Activated T-cell treated with anti-CD3 and anti-CD28 coated beads, Interleukin-2, amount 50 U/mL, for 48 hours (primary cell): ENCODE data around the gene ESRRB.

Experiments used
- DNase-seq, 2 experiments: peaks; one replicate each; pipeline ENCODE4 v3.0.0-alpha.2; 2020

Gene ESRRB

DNA sequence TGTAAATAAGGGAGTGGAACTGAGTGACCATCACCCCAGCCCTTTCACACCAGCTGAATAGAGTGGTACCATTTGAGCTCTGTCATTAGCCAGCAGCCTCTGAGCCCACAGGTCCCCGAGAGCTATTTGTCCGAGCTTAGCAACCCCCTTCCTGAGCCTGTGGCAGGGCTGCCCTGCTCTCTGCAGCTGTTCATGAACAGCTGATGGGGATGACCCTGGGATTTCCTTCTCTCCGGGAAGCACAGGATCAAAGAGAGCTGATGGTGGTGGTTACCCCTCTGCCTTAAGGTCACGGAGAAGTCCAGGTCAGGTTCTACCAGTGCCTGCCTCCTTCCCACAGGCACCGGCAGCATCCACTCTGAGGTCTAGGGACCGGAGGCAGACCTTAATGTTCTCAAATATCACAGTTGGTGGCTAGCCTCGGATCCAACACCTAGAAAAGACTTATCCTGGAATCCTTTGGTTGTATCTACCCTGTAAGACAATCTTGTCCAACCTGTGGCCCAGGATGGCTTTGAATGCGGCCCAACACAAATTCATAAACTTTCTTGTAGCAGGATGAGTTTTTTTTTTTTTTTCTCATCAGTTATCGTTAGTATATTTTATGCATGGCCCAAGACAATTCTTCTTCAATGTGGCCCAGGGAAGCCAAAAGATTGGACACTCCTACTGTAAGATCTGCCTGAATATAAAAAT lies 81.1 kb downstream of the ESRRB start:
- DNase-seq: no peak

GRCh38 chr14:76457841-76458240 lies 81.9 kb downstream of the ESRRB start:
- no peak for DNase-seq

GRCh38 chr14:76461886-76462285 lies 85.9 kb downstream of the ESRRB start:
- DNase-seq: no peak

GRCh38 chr14:76462330-76462729 lies 86.4 kb downstream of the ESRRB start:
- DNase-seq: no peak

GRCh38 chr14:76463105-76463504 lies 87.2 kb downstream of the ESRRB start:
- no peak for DNase-seq

DNA sequence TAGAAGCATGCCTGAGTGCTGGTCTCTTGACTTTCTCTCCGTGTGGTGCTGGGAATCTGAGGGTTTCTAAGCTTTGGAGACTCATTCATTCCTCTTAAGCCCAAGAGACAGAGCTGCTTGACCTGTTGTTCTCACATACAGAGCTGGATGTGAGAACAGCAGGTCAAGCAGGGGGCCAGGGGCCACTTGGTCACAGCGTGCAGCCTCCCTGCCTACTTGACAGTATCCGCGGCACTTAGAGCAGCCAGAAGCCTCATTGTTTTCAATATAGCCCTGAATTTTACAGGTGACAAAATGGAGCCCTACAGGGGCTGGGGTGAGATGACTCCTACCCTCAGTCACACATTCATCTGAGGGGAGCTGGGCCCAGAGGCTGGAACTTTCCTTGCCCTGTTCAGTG lies 88.9 kb downstream of the ESRRB start:
- no peak for DNase-seq

GRCh38 chr14:76465664-76466063 lies 89.7 kb downstream of the ESRRB start:
- no peak for DNase-seq

GRCh38 chr14:76467711-76468155 lies 91.8 kb downstream of the ESRRB start:
- no peak for DNase-seq

DNA sequence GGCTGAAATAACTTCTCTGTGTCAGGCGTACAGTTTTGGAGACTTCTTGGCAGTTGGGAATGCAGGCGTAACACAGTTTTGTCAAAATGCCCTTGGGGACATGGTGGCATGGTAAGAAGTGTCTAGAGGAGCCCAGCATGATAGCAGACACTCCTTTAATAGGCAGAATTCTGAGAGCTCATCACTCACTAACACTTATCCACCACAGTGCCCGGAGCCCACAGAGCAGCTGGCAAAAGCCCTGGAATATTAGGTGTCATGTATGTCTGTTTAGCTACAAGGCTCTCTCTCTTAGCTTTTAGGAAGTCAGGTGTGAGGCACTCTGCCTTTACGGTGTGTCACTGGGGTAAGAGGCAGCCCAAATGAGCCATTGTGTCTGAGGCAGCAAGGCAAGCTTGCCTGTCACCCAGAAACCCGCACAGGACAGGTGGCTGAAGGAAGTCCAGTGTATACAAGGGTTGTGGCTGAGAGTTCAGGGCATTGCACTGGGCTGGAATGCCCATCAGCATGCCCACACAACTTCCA lies 96.3 kb downstream of the ESRRB start:
- DNase-seq: no peak

DNA sequence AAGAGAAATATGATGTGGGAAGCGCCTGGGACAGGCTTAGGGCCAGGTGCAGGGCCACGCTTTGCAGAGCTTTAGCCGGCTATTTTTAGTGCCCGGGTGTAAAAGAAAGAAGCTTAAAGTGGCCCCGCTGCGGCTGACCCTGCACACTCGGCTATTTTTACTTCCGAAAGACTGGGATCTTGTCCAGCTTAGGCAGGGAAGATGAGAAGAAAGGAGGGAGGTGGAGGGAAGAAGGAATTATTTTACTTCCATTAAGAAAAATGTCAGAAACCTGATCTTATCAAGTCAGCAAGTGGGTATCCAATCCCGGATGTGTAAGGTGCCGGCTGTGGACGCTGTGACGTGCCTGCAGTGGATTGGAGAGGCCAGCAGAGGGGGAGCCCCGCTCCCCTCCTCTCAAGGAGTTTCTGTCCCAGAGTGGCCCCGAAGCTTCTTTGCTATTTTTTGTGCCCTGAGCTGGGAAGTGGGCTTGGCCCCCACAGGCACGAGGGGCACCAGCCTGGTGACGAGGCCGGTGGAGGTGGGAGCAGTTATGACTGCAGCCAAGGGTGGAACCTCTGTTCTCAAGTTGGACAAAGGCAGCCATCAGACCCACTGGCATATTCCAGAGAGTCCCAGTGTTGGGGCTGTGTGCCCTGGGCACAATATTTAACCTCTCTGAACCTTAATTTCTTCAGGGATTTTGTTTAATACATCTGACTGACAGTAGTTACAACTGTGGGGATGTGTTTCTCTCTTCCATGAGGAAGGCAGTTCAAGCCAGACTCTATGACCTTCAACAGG lies 97.7 kb downstream of the ESRRB start:
- no peak for DNase-seq

DNA sequence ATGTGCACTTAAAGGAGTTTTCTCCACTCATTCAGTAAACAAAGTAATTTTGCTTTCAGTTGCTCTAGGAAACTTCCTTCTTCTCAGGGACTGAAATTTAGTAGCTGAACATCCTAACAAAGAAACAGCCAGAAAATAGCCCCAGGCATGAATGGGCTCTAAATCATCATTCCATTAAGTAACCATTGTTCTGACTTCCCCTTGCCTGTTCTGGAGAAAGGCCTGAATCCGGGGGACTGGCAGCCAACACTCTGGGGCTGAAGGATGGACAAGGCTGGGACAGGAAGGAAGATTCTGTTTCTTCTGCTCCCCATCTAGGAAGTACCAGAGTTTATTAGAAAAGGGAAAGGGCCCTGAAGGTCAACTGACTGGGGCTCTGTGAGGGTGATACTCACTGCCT lies 104.5 kb downstream of the ESRRB start:
- no peak for DNase-seq

- no peak for DNase-seq
Observed at GRCh38 chr14:76484355-76484754, 108.4 kb downstream of the ESRRB start.

DNA sequence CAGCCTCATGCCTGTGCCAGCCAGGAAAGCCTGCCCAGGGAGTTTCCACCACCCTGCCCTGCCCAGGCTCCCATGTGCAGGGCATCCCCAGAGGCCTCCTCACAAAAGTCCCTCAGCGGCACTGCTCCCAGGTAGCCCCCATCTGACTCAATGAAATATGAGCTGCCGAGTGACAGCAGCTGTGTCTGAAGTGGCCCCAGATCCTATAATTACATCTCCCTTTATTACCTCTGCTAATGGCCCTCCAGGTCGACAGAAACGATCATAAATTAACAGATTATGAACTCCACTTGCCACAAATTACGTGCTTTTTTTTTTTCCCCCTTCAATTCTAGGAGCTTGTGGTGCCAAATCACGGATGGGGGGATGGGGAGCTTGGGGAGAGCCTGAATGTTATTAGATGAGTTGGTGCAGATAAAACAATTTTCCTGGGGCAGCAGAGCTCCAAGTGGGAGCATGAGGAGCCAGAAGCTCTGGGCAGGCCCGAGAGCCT lies 110.4 kb downstream of the ESRRB start:
- DNase-seq: no peak

DNA sequence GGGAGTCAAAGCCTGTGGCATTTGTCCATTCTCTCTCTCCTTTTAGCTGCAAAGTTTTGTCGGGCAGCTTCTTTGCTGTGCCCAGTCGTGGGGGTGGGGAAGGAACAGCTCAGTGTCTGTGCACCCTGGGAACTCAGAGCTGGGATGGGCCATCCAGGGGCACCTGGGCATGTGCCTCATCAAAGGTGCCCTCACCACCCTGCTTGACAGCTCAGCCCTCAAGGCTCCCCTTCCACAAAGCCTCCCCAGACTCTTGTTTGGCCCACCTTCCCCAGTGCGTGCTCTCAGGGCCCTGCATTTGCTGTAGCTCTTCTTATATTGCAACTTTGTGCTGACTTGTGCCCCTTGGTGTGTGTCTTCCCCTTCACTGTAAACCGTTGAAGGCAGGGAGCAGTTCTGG lies 112.6 kb downstream of the ESRRB start:
- DNase-seq: no peak

- DNase-seq: no peak
Observed at GRCh38 chr14:76489667-76490066, 113.7 kb downstream of the ESRRB start.

DNA sequence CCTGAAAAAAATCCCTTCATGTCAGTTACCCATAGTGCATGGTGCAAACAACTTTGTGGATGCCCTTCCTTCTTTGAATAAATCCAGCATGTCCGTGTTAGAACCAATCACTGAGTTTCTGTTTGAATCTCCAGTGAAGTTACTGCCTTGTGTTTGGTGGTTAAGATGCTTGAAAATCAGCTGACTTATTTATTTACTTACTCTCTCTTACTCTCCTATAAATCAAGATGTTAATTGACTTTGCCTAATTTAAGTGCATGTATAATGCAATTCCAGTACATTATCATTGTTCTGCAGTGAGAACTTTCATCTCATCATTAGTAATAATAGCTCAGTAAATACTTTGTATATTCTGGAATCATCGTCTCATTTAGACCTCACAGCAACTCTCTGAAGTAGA lies 114.2 kb downstream of the ESRRB start:
- no peak for DNase-seq

DNA sequence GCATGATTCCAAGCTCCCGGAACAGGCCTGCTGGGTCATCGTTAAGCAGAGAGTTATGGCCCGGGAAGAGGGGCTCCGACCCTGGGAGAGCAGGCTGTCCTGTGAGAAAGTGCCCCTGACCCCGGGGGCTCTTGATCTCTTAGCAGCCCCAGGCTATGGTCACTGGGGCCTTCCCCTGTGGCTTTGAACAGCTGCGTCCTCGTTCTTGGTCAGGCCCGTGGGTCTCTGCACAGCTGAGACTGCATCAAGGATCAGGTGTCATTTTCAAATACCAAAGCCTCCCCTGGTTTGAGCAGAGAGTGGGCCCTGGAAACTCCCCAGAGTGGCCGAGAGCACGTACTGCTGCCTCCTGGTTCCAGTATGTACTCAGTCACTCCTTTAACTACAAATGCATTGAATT lies 114.8 kb downstream of the ESRRB start:
- DNase-seq: no peak

DNA sequence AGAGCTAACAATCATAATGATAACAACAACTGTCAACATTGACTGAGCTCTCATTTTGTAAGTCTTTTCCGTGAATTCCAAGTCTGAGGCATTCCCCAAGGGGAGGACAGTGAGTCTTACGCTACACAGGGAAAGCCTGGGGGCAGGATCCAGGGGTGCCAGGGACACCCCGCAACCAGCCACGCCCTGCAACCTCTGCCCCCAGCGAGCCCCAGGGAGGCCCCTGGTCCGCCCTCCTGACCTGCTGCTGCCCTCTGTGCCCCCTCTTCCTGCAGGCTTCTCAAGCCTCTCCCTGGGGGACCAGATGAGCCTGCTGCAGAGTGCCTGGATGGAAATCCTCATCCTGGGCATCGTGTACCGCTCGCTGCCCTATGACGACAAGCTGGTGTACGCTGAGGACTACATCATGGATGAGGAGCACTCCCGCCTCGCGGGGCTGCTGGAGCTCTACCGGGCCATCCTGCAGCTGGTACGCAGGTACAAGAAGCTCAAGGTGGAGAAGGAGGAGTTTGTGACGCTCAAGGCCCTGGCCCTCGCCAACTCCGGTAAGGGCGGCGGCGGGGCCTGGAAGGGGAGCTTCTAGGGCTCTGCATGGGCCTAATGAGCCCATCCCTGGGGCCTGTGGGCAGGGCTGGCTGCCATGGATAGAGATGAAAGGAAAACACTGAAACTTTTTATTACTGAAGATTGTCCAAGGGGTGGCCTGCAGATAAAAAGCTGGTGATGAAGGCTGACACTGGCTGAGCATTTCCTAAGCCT lies 115.4 kb downstream of the ESRRB start:
- DNase-seq: no peak

DNA sequence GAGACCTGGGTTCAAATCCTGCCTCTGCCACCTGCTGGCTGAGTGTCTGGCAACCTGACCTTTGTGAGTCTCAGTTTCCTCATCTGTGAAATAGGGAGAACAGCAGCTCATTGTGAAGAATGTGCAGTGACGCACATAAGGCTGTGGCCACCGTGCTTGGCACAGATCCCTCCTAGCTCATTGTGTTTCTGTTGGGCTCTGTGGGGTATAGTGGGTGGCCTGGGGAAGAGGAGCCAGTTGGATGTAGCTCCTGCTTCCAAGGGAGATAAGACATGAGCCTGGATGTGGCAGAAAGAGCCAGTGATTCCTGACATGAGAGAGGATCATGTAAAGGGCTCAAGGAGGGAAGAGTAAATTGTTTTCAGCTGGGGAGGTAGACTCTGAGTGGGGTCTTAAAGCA lies 120.0 kb downstream of the ESRRB start:
- no peak for DNase-seq

DNA sequence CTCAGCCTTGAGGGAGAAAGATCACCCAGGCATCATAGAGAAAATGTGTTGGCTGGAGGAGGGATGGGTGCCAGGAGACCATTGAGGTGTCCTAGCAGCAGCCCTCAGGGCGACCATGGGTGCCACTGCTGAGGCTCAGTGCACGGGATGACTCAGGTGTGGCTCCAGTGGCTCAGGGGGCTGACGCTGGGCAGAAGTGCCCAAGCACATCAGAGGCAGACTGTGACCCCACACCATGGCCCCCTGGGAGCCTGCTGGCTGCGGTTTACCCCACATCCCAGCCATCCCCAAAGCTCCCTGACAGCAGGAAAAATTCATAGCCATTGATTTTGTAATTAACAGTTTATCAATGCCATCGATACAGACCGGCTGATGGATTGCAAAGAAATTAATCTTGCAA lies 120.7 kb downstream of the ESRRB start:
- DNase-seq: no peak

GRCh38 chr14:76497550-76498462 lies 121.9 kb downstream of the ESRRB start:
- peak in 1 of 2 experiments; percentile 18 for DNase-seq

- DNase-seq: no peak
Observed at GRCh38 chr14:76498463-76498935, 122.6 kb downstream of the ESRRB start.
